Spleen (tissue), 3 donors: ENCODE results near the gene RGS7BP.

Source experiments
- POLR2A ChIP-seq, 3 donors: fragments of 450-650 bp; IDR thresholded peaks; one replicate each; pipeline ENCODE4 v1.5.1; 2017; ENCODE audit warnings: antibody characterized with exemption in 3 of 3, mild to moderate bottlenecking in 1 of 3
- POLR2AphosphoS5 ChIP-seq, 3 donors: sonication (generic); formaldehyde crosslinking; IDR thresholded peaks; one replicate each; pipeline ENCODE4 v1.5.1; 2017; ENCODE audit warnings: antibody characterized with exemption in 3 of 3

DNA sequence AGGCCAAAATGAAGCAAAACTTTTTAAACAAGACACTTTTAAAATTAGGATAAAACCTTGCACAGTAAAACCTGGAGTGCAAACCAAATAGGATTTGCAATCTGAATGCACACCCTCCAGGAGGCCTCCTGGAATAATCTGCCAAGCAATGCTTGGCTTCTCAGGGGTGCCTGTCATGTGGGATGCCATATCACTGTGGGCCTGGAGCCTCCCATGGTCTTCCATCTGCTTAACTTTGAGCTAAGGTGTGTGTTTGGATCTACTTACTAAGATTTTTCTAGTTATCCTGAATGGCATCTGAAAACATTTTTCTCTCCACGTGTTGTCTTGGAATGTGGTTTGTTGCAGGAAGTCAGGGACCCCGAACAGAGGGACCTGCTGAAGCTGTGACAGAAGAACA lies 52.1 kb downstream of the RGS7BP start:
- TF ChIP-seq POLR2A (IDR thresholded peaks at IDR 0.05) = no peak
- TF ChIP-seq POLR2AphosphoS5 (IDR thresholded peaks at IDR 0.05) = no peak
